HG02759 (cell line): ENCODE results near the gene ZNF827.

Experiments used
- ATAC-seq: cut with Tn5 transposase; IDR thresholded peaks from one replicate; pipeline ENCODE4 v1.9.1; 2021; ENCODE audit warnings: mild to moderate bottlenecking, moderate library complexity; ENCODE audit not compliant: unreplicated experiment

The ZNF827 gene

GRCh38 chr4:145829629-145830395 is 108.8 kb downstream of the ZNF827 start:
- ATAC-seq: peak; percentile 66

GRCh38 chr4:145828802-145829485 is 109.7 kb downstream of the ZNF827 start:
- peak; percentile 74 for ATAC-seq

GRCh38 chr4:145827885-145828284 is 110.7 kb downstream of the ZNF827 start:
- no peak for ATAC-seq

DNA sequence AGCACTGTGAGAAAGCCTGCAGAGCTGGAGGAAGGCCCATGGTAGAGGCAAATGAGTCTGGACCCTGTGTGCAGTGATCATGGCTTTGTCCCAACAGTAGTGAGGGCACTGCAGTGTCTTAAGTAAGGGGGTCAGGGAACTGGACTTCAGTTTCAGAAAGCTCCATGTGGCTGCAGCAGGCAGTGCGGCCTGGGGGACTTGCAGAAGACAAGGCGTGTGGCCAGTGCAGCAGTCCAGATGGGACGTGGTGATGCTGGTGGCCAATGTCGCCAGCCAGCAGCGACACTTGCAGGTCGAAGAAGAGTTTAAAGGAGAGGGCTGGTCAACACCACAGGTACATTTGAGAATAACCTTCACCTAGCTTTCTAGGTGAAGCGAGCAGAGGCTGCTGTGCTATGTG is 113.4 kb downstream of the ZNF827 start:
- ATAC-seq: no peak

DNA sequence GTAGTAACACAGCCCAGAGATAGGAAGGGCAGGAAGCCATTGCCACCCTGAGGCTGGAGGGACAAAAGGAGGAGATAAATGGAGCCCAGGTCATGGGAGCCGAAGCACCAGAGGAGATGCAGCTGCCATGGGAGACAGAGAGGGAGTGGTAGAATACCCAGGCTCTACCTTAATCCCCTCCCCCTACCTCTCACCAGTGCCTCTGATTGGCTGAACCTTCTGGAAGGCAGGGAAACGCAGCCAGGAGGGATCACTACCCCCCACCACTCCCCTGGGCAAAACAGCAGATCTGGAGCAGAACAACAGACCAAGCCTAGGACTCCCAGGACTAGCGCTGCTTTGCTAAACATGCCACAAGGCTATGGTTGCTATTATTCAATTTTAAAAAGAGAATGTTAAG is 114.2 kb downstream of the ZNF827 start:
- no peak for ATAC-seq

DNA sequence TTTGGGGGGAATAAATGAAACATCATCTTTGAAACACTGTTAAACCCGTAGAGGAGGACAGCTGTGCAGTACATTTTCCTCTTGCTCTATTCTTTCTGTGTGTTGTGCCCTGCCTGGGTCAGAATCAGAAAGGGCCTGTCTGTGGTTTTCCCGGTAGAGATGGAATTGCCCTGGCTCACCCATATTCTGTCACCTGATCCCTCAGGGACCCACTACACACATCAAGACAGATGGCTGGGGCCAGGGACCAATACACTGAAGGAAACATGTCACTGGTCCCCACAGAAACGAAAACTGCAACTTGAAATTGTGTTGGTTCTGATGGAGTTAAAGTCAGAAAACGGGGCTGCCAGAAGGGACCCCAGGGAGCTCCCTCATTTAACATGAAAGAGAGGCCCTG is 114.9 kb downstream of the ZNF827 start:
- no peak for ATAC-seq

DNA sequence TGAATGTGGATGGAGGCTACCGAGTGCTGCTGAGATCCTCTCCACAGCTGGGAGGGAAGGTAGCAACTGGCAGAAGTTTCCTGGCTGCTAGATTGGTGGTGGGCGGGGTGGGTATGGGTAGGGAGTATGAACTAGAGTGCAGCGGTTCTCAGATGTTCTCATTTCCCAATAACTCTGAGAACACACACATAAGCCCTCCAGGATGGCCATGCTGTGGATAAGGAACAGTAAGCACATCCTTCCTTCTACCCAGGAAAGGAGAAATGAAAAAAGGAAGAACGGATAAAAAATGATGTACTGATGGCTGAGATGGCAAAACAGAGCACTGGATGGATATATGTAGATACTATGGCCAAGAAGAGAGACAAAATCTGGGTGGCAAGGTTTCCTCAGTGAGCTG is 116.0 kb downstream of the ZNF827 start:
- no peak for ATAC-seq

DNA sequence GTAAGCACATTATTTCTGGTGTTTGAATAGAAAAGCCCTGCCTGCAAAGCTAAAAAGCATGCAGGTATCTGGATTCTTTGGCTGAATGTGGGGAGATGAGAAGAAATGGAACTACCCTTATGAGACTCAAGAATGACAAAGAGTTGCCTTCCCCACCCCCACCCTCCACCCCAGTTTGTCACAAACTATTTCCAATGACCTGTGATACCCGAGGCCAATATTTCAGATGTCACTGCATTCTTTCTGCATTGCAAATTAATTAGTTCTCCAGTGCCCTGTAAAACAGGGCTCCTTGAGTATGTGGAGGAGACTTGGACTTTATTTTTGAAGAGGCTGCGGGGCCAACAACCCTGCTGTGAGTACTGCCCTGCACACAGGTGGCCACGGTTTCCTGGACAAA is 116.4 kb downstream of the ZNF827 start:
- ATAC-seq: no peak

DNA sequence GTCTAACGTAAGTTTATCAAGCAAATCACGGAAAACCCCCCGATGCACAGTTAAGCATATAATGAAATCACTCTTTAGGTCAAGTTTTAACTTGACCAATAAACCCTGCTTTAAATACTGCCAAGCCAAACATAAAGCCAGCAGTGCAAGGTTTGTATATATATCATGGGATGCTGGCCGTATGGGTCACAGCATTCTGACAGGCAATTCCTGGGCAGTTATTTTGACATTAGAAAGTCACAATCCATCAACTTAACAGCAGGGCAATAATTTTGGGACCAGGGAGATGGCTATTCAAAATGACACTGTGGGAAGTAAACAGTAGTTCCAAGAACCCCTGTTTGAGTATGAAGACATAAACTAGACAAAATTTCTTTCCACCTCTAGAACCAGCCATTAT is 116.9 kb downstream of the ZNF827 start:
- no peak for ATAC-seq

DNA sequence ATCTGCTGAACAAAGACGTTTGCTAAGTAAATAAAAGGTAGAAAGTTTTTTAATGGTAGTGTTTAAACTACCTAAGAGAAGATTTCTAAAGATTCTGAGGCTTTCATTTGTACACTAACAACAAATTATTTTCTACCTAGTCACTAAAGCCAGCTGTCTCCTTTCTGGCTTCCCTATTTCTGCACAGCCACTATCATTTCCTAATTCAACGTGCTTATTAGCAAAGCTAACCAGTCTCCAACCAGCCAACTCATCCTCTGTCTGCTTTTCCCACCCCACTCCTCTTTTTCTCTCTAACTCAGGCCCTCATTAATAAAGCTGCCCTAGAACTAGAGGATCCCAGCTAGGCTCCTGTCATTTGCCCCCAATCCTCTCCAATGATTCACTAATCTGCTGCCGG is 118.2 kb downstream of the ZNF827 start:
- ATAC-seq: no peak

- ATAC-seq: no peak
Observed at GRCh38 chr4:145819853-145820181, 118.8 kb downstream of the ZNF827 start.

DNA sequence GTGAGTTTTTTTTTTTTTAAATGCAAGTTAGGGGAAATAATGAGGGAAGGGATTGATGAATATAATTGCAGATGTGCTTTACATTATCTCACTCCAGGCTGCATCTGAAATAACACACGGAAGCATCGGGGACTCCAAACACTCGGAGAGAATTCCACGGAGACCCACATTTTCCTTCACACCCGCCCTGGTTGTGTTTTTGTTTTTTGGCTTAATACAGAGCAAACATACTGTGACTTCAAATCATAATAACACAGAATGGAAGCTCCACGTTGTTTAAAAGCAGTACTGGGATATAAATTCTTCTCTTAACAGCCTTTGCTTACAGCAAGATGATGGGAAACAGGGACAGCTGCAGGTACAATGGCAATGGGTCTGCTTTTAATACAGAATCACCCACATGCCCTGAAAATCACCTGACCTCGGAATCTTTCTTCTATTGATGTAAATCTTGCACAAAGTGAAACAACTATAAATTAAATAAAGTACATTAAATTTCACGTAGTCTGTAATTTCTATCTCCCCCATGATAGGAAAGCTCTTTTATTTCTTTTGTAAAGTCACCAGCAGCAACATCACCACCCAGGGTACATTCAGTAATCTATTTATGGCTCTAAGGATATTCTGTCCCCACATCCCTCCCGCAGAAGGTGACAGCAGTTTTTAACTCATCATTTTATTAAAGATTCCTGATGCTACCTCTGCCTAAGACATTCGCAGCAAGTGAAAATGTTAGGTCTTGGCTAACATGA is 119.3 kb downstream of the ZNF827 start:
- ATAC-seq: no peak

DNA sequence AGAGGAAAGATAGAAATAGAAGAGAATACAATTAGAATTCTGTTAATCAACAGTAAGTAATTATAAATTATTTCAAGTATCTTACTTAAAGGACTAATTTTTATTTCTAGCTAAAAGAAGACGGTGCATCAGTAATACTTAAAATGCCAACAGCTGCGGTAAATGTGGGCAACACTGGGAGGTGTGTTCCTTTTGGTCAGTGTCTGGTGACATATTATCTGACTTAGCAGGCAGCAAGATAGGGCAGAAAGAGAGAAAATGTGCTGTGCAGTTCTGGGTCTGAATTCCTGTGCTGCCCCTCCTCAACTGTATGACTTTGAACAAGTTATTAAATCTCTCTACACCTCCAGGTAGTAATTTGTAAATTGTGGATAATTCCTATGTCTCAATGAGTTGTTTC is 120.6 kb downstream of the ZNF827 start:
- no peak for ATAC-seq

DNA sequence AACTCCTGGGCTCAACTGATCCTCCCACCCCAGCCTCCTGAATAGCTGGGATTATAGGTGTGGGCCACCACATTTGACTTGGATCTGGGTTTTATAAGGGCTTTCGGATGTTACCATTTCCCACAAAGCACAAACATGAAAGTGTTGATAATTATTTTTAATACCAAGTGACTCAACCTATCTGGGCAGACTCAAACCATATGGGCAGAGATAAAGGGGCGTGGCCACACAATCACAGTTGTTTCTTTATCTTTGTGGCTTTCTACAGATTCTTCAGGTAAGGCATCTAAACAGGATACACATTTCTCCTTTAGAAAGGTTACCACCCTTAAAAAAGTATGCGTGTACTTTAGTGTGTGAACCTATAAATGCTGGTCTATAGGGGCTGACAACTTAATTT is 122.5 kb downstream of the ZNF827 start:
- no peak for ATAC-seq

DNA sequence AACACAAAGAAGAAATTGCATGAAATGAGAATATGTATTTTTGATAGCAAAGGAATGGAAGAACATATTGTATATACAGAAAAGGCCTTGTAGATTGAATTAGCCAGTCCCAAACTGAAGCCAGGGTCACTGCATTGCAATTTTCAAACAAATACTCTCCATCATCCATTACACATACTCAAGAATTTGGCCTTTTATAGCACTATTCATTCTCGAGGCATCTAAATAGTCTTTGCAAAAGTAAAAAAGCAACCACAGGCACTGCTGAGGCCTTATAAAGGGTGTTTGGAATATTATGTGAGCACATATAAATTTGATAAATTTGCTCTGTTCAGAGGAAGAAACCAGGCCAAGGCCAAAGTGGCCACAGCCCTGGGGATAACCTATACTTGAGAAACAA is 123.0 kb downstream of the ZNF827 start:
- ATAC-seq: no peak

GRCh38 chr4:145815027-145815612 is 123.5 kb downstream of the ZNF827 start:
- no peak for ATAC-seq

DNA sequence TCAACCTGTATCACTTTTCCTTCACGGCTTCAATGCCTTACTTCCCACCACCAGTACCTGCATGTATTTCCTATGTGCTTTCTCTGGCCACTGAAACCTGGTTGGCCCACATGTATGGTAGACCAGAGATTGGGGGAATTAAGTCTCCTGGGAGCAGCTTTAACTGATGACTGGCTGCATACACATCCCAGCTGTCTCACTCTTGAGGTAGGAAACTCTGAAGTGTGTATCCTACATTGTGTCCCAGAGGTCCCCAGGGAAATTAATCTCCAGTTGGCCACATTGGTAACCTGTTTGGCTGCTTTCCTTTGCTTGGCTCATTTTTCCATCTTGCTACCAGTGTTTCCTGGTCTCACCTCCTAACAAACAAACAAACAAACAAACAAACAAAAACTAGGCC is 124.4 kb downstream of the ZNF827 start:
- ATAC-seq: no peak

DNA sequence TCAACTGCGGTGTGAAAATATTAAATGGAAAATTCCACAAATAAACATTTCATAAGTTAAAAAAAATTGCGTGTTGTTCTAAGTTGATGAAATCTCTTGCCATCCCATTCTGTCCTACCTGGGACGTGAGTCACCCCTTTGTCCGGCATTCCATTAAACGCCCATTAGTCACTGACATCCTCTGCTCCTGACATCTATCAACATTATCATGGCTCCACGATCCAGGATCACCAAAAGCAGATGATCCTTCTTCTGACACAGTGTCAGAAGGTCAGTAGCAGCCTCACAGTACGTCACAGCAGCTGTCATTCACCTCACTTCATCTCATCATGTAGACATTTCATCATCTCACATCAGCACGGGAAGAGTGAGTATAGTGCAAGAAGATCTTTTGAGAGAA is 125.7 kb downstream of the ZNF827 start:
- no peak for ATAC-seq

DNA sequence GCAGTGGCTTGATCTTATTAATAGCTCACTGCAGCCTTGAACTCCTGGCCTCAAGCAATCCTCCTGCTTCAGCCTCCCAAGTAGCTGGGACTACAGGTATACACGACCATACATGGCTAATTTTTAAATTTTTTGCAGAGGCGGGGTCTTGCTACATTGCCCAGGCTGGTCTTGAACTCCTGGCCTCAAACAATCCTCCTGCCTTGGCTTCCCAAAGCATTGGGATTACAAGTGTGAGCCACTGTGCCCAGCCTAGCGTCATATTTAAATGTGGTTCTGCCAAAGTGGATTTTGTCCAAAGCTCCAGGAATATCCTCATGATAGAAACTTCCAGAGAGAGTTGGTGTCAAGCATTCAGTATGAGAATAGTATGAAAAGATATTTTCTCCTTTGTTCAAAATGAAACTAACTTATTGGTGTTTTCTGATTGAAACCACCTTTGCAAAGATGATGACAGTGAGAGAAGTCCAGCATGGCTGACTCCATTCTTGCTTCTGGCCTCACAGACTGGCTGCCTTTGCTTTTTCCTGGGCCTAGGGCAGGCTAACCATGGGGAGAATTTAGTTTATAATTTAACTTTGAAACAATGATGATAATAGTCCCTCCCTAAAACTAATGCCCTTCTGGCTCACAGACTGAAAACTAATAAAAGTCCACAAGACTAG is 129.6 kb downstream of the ZNF827 start:
- peak; percentile 24 for ATAC-seq

GRCh38 chr4:145808021-145808650 is 130.5 kb downstream of the ZNF827 start:
- peak; percentile 78 for ATAC-seq

DNA sequence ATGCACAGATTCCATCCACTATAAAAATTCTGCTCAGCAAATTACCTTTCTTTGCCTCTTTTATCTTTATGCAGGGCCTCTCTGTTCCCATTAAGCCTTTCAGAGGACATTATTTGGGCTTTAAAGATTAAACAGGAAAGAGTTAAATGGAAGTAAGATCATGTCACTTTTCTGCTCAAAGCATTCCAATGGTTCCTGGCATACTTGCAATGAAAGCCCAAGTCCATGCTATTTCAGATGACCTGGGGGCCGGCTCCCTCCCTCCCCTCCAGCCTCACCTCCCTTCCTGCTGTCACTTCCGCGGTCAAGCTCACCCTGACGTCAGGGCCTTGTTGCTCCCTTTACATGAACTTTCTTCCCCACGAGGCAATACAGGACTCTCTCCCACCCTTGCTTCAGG is 133.1 kb downstream of the ZNF827 start:
- no peak for ATAC-seq
